Panc1 (cell line): ENCODE measurements around the gene HMX1. TPM values are rescaled to one million over a fixed set of nuclear protein-coding genes. Genes with fewer than 3 reads are reported as not detected.

Source experiments
- ATAC-seq: fragments of 200-7000 bp; cut with Tn5 transposase; 2 replicates; pipeline ENCODE4 v1.9.1; 2020; ENCODE audit warnings: mild to moderate bottlenecking, moderate library complexity
- BruUV-seq: library from RNA; stranded (reverse); fragments of 400-500 nt; replicated peaks from 2 replicates; lab custom pipeline; 2021; lab: Mats Ljungman, UMichigan
- CTCF ChIA-PET: fragments of 300-600 bp; sonication (Branson Sonifier 250); formaldehyde crosslinking; loops from one replicate; lab custom pipeline; 2022; ENCODE audit warnings: antibody characterized with exemption; lab: Charles Lee
- POLR2A ChIA-PET: fragments of 300-600 bp; sonication (Branson Sonifier 250); formaldehyde crosslinking; loops from one replicate; lab custom pipeline; 2022; ENCODE audit warnings: antibody characterized with exemption; lab: Charles Lee
- DNase-seq: peaks from one replicate; pipeline ENCODE4 v3.0.0-alpha.2; 2010; ENCODE audit warnings: low read depth, low spot score
- H3K27ac ChIP-seq: 2 replicates; pipeline ENCODE4 v1.5.1; 2011; ENCODE audit warnings: mild to moderate bottlenecking, low read length, inconsistent platforms
- H3K27me3 ChIP-seq: fragments of 200-500 bp; sonication (Bioruptor generic); 2 replicates; pipeline ENCODE4 v1.6.0; 2014; ENCODE audit warnings: low read length, inconsistent platforms; ENCODE audit not compliant: control insufficient read depth, insufficient read depth
- H3K36me3 ChIP-seq: fragments of 200-500 bp; sonication (Bioruptor generic); 2 replicates; pipeline ENCODE4 v1.5.1; 2014; ENCODE audit warnings: inconsistent platforms, mild to moderate bottlenecking, low read length, moderate library complexity; ENCODE audit not compliant: control insufficient read depth, insufficient read depth
- H3K4me1 ChIP-seq: 2 replicates; pipeline ENCODE4 v1.5.1; 2011; ENCODE audit warnings: inconsistent platforms, mild to moderate bottlenecking, low read length, moderate library complexity; ENCODE audit not compliant: control insufficient read depth, insufficient read depth
- H3K4me3 ChIP-seq, 2 experiments: 2 replicates each; pipeline ENCODE4 v1.5.1; 2011 to 2012; ENCODE audit warnings: low read depth in 2 of 2, low read length in 2 of 2, mild to moderate bottlenecking in 2 of 2, inconsistent platforms in 1 of 2, moderate library complexity in 1 of 2
- H3K9me3 ChIP-seq: fragments of 200-500 bp; sonication (Bioruptor generic); 2 replicates; pipeline ENCODE4 v1.5.1; 2014; ENCODE audit warnings: low read depth, mild to moderate bottlenecking, inconsistent platforms, low read length, moderate library complexity; ENCODE audit not compliant: control insufficient read depth, insufficient read depth
- CTCF ChIP-seq: fragments of 450-650 bp; IDR thresholded peaks from 2 replicates; pipeline ENCODE4 v1.5.1; 2017; ENCODE audit warnings: mild to moderate bottlenecking
- POLR2AphosphoS5 ChIP-seq: IDR thresholded peaks from 2 replicates; pipeline ENCODE4 v1.6.1; 2012; ENCODE audit warnings: mild to moderate bottlenecking, low read depth, low read length, moderate library complexity
- REST ChIP-seq, 2 experiments: IDR thresholded peaks; 2 replicates each; pipeline ENCODE4 v1.6.1; 2011 to 2012; ENCODE audit warnings: low read depth in 2 of 2, control low read depth in 1 of 2, low read length in 1 of 2, mild to moderate bottlenecking in 1 of 2, moderate library complexity in 1 of 2; ENCODE audit not compliant: insufficient read depth in 1 of 2
- SIN3A ChIP-seq: IDR thresholded peaks from 2 replicates; pipeline ENCODE4 v1.6.1; 2012; ENCODE audit warnings: low read depth, mild to moderate bottlenecking, low read length, moderate library complexity, borderline replicate concordance; ENCODE audit not compliant: insufficient read depth
- TCF7L2 ChIP-seq: IDR thresholded peaks from 2 replicates; pipeline ENCODE4 v1.6.1; 2011; ENCODE audit warnings: mild to moderate bottlenecking, low read depth, low read length, inconsistent platforms
- in situ Hi-C: cut with HindIII; loops from 2 replicates; pipeline ENCODE4 v1.10.0; 2016; ENCODE audit warnings: low sequenced_read_pairs, low pct_unique_long_range_greater_than_20kb
- intact Hi-C: fragments of 100-400 bp; cut with micrococcal nuclease; formaldehyde crosslinking; loops from one replicate; pipeline ENCODE4 v1.10.0; 2022; ENCODE audit not compliant: unreplicated experiment
- total RNA-seq: library from RNA; stranded (reverse); gene quantifications from one replicate; pipeline ENCODE4 v1.2.1, GENCODE V29; 2021; ENCODE audit not compliant: unreplicated experiment

HMX1 gene
- total RNA-seq, 1 experiment from 2014 or later = not detected

- ATAC-seq (no peak), DNase-seq (no peak)
- Histone ChIP-seq H3K27me3 (no peaks in the 10 kb centered on the region; the same call in 1 of the 2 replicates), H3K9me3 (no peaks in the 10 kb centered on the region), H3K4me3 (no peak overlapping the region), H3K27ac (no peak overlapping the region), H3K36me3 (no peaks in the 10 kb centered on the region), H3K4me1 (no peaks in the 10 kb centered on the region)
- ChIA-PET CTCF (no interaction called here), POLR2A (no interaction called here)
- BruUV-seq = no TSS peak
- intact Hi-C loops = no loop called here
- in situ Hi-C loops = no loop called here
- TF ChIP-seq SIN3A = no peak
- no peak for TF ChIP-seq CTCF
- TF ChIP-seq TCF7L2 = no peak
- no peak for TF ChIP-seq REST (IDR thresholded peaks at IDR 0.05; ENCODE audit: insufficient read depth in 1 of 2, low read depth in 2 of 2, low read length in 1 of 2)
- no peak for TF ChIP-seq POLR2AphosphoS5
These were observed 5.5 kb upstream of the HMX1 start for GRCh38 chr4:8876982-8877779.

GRCh38 chr4:8874896-8875680 is 3.4 kb upstream of the HMX1 start:
- Histone ChIP-seq H3K27me3 (no peaks in the 10 kb centered on the region; the same call in 1 of the 2 replicates), H3K4me1 (no peaks in the 10 kb centered on the region), H3K27ac (no peak overlapping the region), H3K36me3 (no peaks in the 10 kb centered on the region), H3K4me3 (no peak overlapping the region), H3K9me3 (no peaks in the 10 kb centered on the region)
- no peak for ATAC-seq
- BruUV-seq = no TSS peak
- ChIA-PET POLR2A (no interaction called here), CTCF (no interaction called here)
- DNase-seq = no peak
- intact Hi-C loops = no loop called here
- no peak for TF ChIP-seq POLR2AphosphoS5
- TF ChIP-seq REST (IDR thresholded peaks at IDR 0.05; ENCODE audit: insufficient read depth in 1 of 2, low read depth in 2 of 2, low read length in 1 of 2) = no peak
- no peak for TF ChIP-seq SIN3A
- no peak for TF ChIP-seq CTCF
- no peak for TF ChIP-seq TCF7L2
- in situ Hi-C loops = no loop called here
